ENCODE data around the gene SMAD5. TPM values are rescaled to one million over a fixed set of nuclear protein-coding genes. Genes with fewer than 3 reads are reported as not detected.

SMAD5 gene
- total RNA-seq, 1 experiment from 2014 or later: 69.3 TPM

DNA sequence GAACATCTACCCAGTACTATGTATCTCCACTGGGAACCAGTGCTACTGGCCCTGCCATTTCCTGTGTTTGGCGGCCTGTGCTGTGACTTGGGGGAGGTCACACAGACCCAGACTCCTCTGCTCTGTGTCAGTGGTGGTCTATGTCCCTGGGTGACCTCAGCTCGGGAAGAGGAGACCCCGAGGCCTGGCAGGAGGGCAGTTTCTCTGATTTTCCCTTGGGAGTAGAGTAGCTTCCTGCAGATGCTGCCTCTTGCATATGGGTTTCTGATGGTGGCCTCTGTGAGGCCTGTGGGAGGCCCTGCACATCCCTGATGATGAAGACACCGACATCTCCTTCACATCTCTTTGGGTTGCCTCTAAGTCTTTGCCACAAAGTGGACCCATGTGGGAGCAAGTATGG lies 73.3 kb downstream of the SMAD5 start:
- no peak overlapping the region for H3T11ph ChIP-seq (ENCODE audit: low read length)

More for the DNA sequence above, 73.3 kb downstream of the SMAD5 start:
- Histone ChIP-seq H3K4ac (ENCODE audit: low read depth, low read length) (no peak overlapping the region), H4K8ac (replicated peaks; ENCODE audit: insufficient read length, low read depth, low read length) (no peak overlapping the region), H3K27ac (ENCODE audit: insufficient read length, low read depth, low read length) (no peak overlapping the region), H2BK15ac (ENCODE audit: low read depth, low read length) (no peak overlapping the region), H3K23me2 (ENCODE audit: insufficient read length, low read depth, low read length, poor library complexity, severe bottlenecking) (no peaks in the 10 kb centered on the region), H3K23ac (ENCODE audit: insufficient read length, low read depth, low read length) (no peak overlapping the region), H3K9ac (ENCODE audit: extremely low read depth, insufficient read length, low read length) (no peak overlapping the region), H4K91ac (ENCODE audit: insufficient read length, low read depth, low read length) (no peak overlapping the region), H4K5ac (ENCODE audit: insufficient read length, low read depth, low read length) (no peak overlapping the region), H2BK5ac (ENCODE audit: insufficient read length, low read length) (no peak overlapping the region), H3K56ac (ENCODE audit: insufficient read length, low read depth, low read length) (no peak overlapping the region), H3K27me3 (ENCODE audit: insufficient read depth, low read length) (peaks cover 44% of the 10 kb centered on the region), H2BK20ac (ENCODE audit: low read depth, low read length, poor library complexity, severe bottlenecking) (no peak overlapping the region), H3K4me2 (ENCODE audit: insufficient read depth, insufficient read length, low read length) (no peak overlapping the region), H4K20me1 (ENCODE audit: control insufficient read depth, insufficient read depth, insufficient read length) (no peaks in the 10 kb centered on the region), H3K4me1 (ENCODE audit: insufficient read depth, low read length) (0 out of 2 replicates have a peak, but pooled peaks cover 4% of the 10 kb centered on the region), H3K9me3 (ENCODE audit: control insufficient read depth, low read depth, low read length) (no peaks in the 10 kb centered on the region), H3K18ac (ENCODE audit: insufficient read length, low read depth, low read length) (no peak overlapping the region), H3K14ac (ENCODE audit: insufficient read depth, low read length) (no peak overlapping the region), H2AFZ (ENCODE audit: low read length) (no peak overlapping the region), H2BK12ac (ENCODE audit: insufficient read length, low read depth, low read length) (no peak overlapping the region), H3K79me2 (ENCODE audit: insufficient read depth, low read length) (no peaks in the 10 kb centered on the region), H3K79me1 (ENCODE audit: insufficient read depth, low read depth, low read length, poor library complexity, severe bottlenecking) (no peaks in the 10 kb centered on the region), H2AK5ac (ENCODE audit: insufficient read length, low read length) (no peak overlapping the region), H2BK120ac (ENCODE audit: low read depth, low read length, poor library complexity, severe bottlenecking) (no peak overlapping the region)
- no peak for DNase-seq
- peaks cover 5 to 12% (median 6%) of the 10 kb centered on the region in 3 experiments; a peak in 5 of 7 replicates for H3K36me3 Mint-ChIP-seq (ENCODE audit: insufficient read depth in 1 of 3, low read depth in 3 of 3)
- no peak overlapping the region for H3K4me3 Mint-ChIP-seq
- TF ChIP-seq, protein P1, sequence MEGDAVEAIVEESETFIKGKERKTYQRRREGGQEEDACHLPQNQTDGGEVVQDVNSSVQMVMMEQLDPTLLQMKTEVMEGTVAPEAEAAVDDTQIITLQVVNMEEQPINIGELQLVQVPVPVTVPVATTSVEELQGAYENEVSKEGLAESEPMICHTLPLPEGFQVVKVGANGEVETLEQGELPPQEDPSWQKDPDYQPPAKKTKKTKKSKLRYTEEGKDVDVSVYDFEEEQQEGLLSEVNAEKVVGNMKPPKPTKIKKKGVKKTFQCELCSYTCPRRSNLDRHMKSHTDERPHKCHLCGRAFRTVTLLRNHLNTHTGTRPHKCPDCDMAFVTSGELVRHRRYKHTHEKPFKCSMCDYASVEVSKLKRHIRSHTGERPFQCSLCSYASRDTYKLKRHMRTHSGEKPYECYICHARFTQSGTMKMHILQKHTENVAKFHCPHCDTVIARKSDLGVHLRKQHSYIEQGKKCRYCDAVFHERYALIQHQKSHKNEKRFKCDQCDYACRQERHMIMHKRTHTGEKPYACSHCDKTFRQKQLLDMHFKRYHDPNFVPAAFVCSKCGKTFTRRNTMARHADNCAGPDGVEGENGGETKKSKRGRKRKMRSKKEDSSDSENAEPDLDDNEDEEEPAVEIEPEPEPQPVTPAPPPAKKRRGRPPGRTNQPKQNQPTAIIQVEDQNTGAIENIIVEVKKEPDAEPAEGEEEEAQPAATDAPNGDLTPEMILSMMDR (conservative IDR thresholded peaks at IDR 0.05): no peak
- no peak overlapping the region for H3K27ac Mint-ChIP-seq
- WGBS (ENCODE audit: extremely low coverage, insufficient read length, low lambda C conversion rate): no CpG with 5 or more reads among the region's 4 CpGs
- H3K9me3 Mint-ChIP-seq: peaks cover 4 to 9% of the 10 kb centered on the region in 2 experiments; a peak in 4 of 5 replicates
- H3K27me3 Mint-ChIP-seq (ENCODE audit: low read depth): peaks cover 99% of the 10 kb centered on the region
- H3K4me1 Mint-ChIP-seq: peaks cover 34 to 35% of the 10 kb centered on the region in 2 experiments

Measured in H9 (cell line).